Lung (tissue), 16 donors: Measurements from ENCODE around the gene OPRD1. TPM values are rescaled to one million over a fixed set of nuclear protein-coding genes. Genes with fewer than 3 reads are reported as not detected.
"Not testable (repeated sequence)": the region's sequence is repeated elsewhere in the genome, so short reads cannot be mapped to it uniquely, and the experiment has no call there.

Experiments
- ATAC-seq: fragments of 200-7000 bp; cut with Tn5 transposase; one replicate; pipeline ENCODE4 v1.9.1; 2020; ENCODE audit warnings: moderate number of reproducible peaks; ENCODE audit not compliant: insufficient read depth, low FRiP score
- DNase-seq, 3 donors: peaks; one replicate each; pipeline ENCODE4 v3.0.0-alpha.2; 2013 to 2017
- H3K27ac ChIP-seq, 2 donors: one replicate each; pipeline ENCODE4 v1.5.1; 2013; ENCODE audit warnings: mild to moderate bottlenecking in 2 of 2, moderate library complexity in 2 of 2, control low read depth in 1 of 2, inconsistent platforms in 1 of 2, low read depth in 1 of 2, low read length in 1 of 2
- H3K27me3 ChIP-seq, 3 donors: one replicate each; pipeline ENCODE4 v1.5.1; 2013; ENCODE audit warnings: low read length in 2 of 3; ENCODE audit not compliant: control insufficient read depth in 3 of 3, insufficient read depth in 3 of 3
- H3K36me3 ChIP-seq, 4 donors: one replicate each; pipeline ENCODE4 v1.5.1; 2013; ENCODE audit warnings: low read length in 4 of 4, mild to moderate bottlenecking in 1 of 4, moderate library complexity in 1 of 4; ENCODE audit not compliant: control insufficient read depth in 4 of 4, insufficient read depth in 4 of 4
- H3K4me1 ChIP-seq, 5 donors: one replicate each; pipeline ENCODE4 v1.5.1; 2013; ENCODE audit warnings: low read length in 5 of 5, mild to moderate bottlenecking in 2 of 5, moderate library complexity in 1 of 5; ENCODE audit not compliant: control insufficient read depth in 5 of 5, insufficient read depth in 5 of 5
- H3K4me3 ChIP-seq: one replicate; pipeline ENCODE4 v1.5.1; 2013; ENCODE audit warnings: mild to moderate bottlenecking, control low read depth, moderate library complexity
- H3K9ac ChIP-seq, 2 donors: one replicate each; pipeline ENCODE4 v1.5.1; 2013; ENCODE audit warnings: low read length in 2 of 2, control low read depth in 1 of 2; ENCODE audit not compliant: insufficient read depth in 1 of 2
- H3K9me3 ChIP-seq, 4 donors: one replicate each; pipeline ENCODE4 v1.5.1; 2013; ENCODE audit warnings: low read length in 3 of 4, mild to moderate bottlenecking in 1 of 4, moderate library complexity in 1 of 4; ENCODE audit not compliant: control insufficient read depth in 4 of 4, insufficient read depth in 3 of 4
- CTCF ChIP-seq: IDR thresholded peaks from 2 replicates; pipeline ENCODE4 v1.5.1; 2012; ENCODE audit warnings: mild to moderate bottlenecking; ENCODE audit errors: control extremely low read depth, extremely low read depth
- WGBS, 2 donors: extraction: QIAGEN DNeasy Blood & Tissue Kit; methylation state at CpG; one replicate each; pipeline ENCODE4 v1.1.7; 2013; 5-methylcytosine and 5-hydroxymethylcytosine counted together
- long read RNA-seq, 5 donors: transcript quantifications; one replicate each; lab custom pipeline, GENCODE V29; 2026
- polyA plus RNA-seq, 2 donors: library from polyadenylated mRNA; stranded (reverse); fragments of 200-250 nt; gene quantifications; one replicate each; pipeline ENCODE4 v1.2.1, GENCODE V29; 2013
- total RNA-seq, 2 donors: library from RNA; depleted of rRNA in 1 of 2; stranded (reverse); fragments of >200 nt in 1 of 2; gene quantifications; one replicate each; pipeline ENCODE4 v1.2.1, GENCODE V29; 2014 to 2021
- donor health status: control.
- donor health status: control.
- donor health status: Bipolar disorder and iron deficiency.
- donor health status: healthy.
- donor health status: DM: yes; HTN: yes; CAD: no.

Gene OPRD1
- total RNA-seq (under 1 TPM in 1 of 2 donors, not detected in 1; 0.28 TPM), polyA plus RNA-seq (under 1 TPM; 0.01 to 0.02 TPM)
- long read RNA-seq, donor 1, result 0 reads
- long read RNA-seq, donor 2, result 0 reads
- long read RNA-seq, donor 3, result 0 reads
- long read RNA-seq, donor 4, result 0 reads
- long read RNA-seq, donor 5, result 0 reads

- TF ChIP-seq CTCF, result no peak
- Histone ChIP-seq H3K9me3 (no peaks in the 10 kb centered on the region), H3K27ac (no peak within 1 kb of the TSS), H3K27me3 (peaks cover 15 to 38% (median 29%) of the 10 kb centered on the region in 3 donors), H3K4me3 (no peak within 1 kb of the TSS), H3K4me1 (peaks cover 0 to 2% (median 0%) of the 10 kb centered on the region in 5 donors), H3K9ac (no peak within 1 kb of the TSS), H3K36me3 (no peaks in the 10 kb centered on the region)
- ATAC-seq (no peak), DNase-seq (peak in 1 of 3 donors; percentile 22)
- WGBS, 2 donors, result 3% methylated on average over 73 to 108 of the region's 108 CpGs
Observed at GRCh38 chr1:28811766-28812668, at the start of gene OPRD1. Gene OPRD1, plus strand, starts transcription at chr1:28812170. Its CDS starts 214 bp downstream, at chr1:28812384.

GRCh38 chr1:28766532-28767183 lies 45.3 kb upstream of the OPRD1 start:
- Histone ChIP-seq H3K4me1 (peaks cover 0 to 4% (median 0%) of the 10 kb centered on the region in 5 donors), H3K9me3 (no peaks in the 10 kb centered on the region), H3K27ac (no peak overlapping the region), H3K36me3 (peaks cover 4 to 14% (median 13%) of the 10 kb centered on the region in 4 donors), H3K27me3 (no peaks in the 10 kb centered on the region), H3K4me3 (no peak overlapping the region), H3K9ac (no peak overlapping the region)
- no peak for TF ChIP-seq CTCF
- ATAC-seq (no peak), DNase-seq (no peak)
- WGBS, 2 donors, result 82 to 94% methylated on average over 2 of the region's 2 CpGs

GRCh38 chr1:28770601-28771165 lies 41.3 kb upstream of the OPRD1 start:
- TF ChIP-seq CTCF, result no peak

GRCh38 chr1:28771921-28772320 lies 40.0 kb upstream of the OPRD1 start:
- ATAC-seq, H3K4me1 ChIP-seq, H3K27me3 ChIP-seq, H3K27ac ChIP-seq, H3K4me3 ChIP-seq, H3K9me3 ChIP-seq, H3K9ac ChIP-seq, DNase-seq: not testable (repeated sequence)
- 87 to 93% methylated on average over 10 of the region's 10 CpGs for WGBS, 2 donors
- peaks cover 4 to 21% (median 14%) of the 10 kb centered on the region in 4 donors for H3K36me3 ChIP-seq

More at GRCh38 chr1:28770601-28771165, 41.3 kb upstream of the OPRD1 start:
- no peak overlapping the region for H3K4me3 ChIP-seq
- no peak overlapping the region for H3K9ac ChIP-seq
- ATAC-seq (no peak), DNase-seq (no peak)
- peaks cover 0 to 10% (median 3%) of the 10 kb centered on the region in 5 donors for H3K4me1 ChIP-seq
- peaks cover 4 to 21% (median 15%) of the 10 kb centered on the region in 4 donors for H3K36me3 ChIP-seq
- H3K9me3 ChIP-seq, result no peaks in the 10 kb centered on the region
- 93 to 98% methylated on average over 3 of the region's 3 CpGs for WGBS, 2 donors
- no peaks in the 10 kb centered on the region for H3K27me3 ChIP-seq
- H3K27ac ChIP-seq, result no peak overlapping the region
